AG04450 (cell line): ENCODE measurements around the gene SDHAF2. TPM values are rescaled to one million over a fixed set of nuclear protein-coding genes. Genes with fewer than 3 reads are reported as not detected.
"Not testable (repeated sequence)": the region's sequence is repeated elsewhere in the genome, so short reads cannot be mapped to it uniquely, and the experiment has no call there.

ENCODE experiments used
- CTCF ChIA-PET: fragments of 300-600, 350-600 bp; formaldehyde crosslinking; extraction: SDS; loops from one replicate; lab custom pipeline; 2022; ENCODE audit warnings: antibody characterized with exemption, inconsistent platforms; lab: Charles Lee
- POLR2A ChIA-PET: fragments of 350-600 bp; formaldehyde crosslinking; extraction: SDS; loops from one replicate; lab custom pipeline; 2021; ENCODE audit warnings: antibody characterized with exemption, inconsistent platforms; lab: Yijun Ruan, JAX
- DNase-seq: peaks from one replicate; pipeline ENCODE4 v3.0.0-alpha.2; 2011; ENCODE audit warnings: low read depth, low spot score
- H3K27ac ChIP-seq: one replicate; pipeline ENCODE4 v1.5.1; 2012; ENCODE audit warnings: low read depth, low read length, control low read depth
- H3K27me3 ChIP-seq: one replicate; pipeline ENCODE4 v1.6.0; 2012; ENCODE audit warnings: low read length; ENCODE audit not compliant: control insufficient read depth, insufficient read depth
- H3K4me3 ChIP-seq: 2 replicates; pipeline ENCODE4 v1.5.1; 2011; ENCODE audit warnings: mild to moderate bottlenecking, low read depth, low read length, control low read depth
- H3K9me3 ChIP-seq: 2 replicates; pipeline ENCODE4 v1.5.1; 2012; ENCODE audit warnings: low read length; ENCODE audit not compliant: control insufficient read depth, insufficient read depth
- polyA plus RNA-seq: library from polyadenylated mRNA; depleted of rRNA; stranded (reverse); fragments of >200 nt; gene quantifications from 2 replicates; pipeline ENCODE4 v1.2.3, GENCODE V29; 2011
- TF ChIP-seq, protein P1 (sequence below): IDR thresholded peaks from 2 replicates; pipeline ENCODE4 v1.5.1; 2011; ENCODE audit warnings: low read depth, low read length, control low read depth, inconsistent platforms

The SDHAF2 gene
- polyA plus RNA-seq, 1 experiment: 71.6 TPM

DNA sequence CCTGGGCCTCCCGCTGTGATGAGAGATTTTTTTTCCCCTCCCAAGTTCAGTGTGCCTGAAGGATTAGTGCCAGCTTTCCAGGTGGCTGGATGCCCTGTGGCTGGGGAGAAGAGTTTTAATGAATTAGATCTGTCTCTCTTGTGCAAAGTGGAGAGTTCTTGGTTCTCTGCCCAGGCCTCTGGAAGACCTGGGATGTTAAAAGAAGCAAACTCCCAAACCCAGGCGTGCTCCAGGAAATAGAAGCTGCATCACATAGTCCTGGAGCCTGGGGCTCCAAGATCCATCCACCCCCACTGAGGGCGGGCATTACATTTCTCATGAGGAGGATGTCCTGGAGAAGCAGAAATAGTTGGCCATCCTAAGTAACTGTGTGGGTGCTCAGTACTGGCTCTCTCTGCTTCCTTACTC is 30.6 kb downstream of the SDHAF2 start:
- Histone ChIP-seq H3K4me3 (no peak overlapping the region), H3K27ac (no peak overlapping the region), H3K27me3 (no peaks in the 10 kb centered on the region), H3K9me3 (no peaks in the 10 kb centered on the region)
- DNase-seq: no peak
- ChIA-PET POLR2A (no interaction called here), CTCF (interaction anchor here (8.9 kb wide), 1 partner anchor 14 kb away, joined by 77 read pairs; no protein-coding TSS in a partner anchor)
- TF ChIP-seq, protein P1, sequence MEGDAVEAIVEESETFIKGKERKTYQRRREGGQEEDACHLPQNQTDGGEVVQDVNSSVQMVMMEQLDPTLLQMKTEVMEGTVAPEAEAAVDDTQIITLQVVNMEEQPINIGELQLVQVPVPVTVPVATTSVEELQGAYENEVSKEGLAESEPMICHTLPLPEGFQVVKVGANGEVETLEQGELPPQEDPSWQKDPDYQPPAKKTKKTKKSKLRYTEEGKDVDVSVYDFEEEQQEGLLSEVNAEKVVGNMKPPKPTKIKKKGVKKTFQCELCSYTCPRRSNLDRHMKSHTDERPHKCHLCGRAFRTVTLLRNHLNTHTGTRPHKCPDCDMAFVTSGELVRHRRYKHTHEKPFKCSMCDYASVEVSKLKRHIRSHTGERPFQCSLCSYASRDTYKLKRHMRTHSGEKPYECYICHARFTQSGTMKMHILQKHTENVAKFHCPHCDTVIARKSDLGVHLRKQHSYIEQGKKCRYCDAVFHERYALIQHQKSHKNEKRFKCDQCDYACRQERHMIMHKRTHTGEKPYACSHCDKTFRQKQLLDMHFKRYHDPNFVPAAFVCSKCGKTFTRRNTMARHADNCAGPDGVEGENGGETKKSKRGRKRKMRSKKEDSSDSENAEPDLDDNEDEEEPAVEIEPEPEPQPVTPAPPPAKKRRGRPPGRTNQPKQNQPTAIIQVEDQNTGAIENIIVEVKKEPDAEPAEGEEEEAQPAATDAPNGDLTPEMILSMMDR: no peak

DNA sequence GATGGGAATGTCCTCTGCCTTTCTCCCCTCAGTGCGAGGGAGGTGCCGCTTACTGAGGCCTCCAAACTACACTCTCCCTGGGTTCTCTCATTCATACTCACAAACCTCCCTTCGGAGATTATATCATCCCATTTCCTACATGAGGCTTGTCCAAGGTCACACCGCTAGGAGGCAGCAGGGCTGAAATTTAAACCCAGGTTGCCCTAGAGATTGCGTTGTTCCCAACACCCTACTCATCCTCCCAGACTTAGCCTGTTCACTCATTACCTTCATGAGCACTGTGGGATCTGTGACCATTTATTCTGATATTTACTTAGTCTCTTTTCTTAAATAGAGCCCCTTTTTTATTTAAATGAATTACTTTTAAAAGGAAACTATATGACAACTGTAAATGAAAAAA is 31.1 kb downstream of the SDHAF2 start:
- H3K9me3 ChIP-seq: no peaks in the 10 kb centered on the region
- TF ChIP-seq, protein P1: no peak
- ChIA-PET CTCF (interaction anchor here (0.6 to 8.9 kb wide), 4 partner anchors 14 to 178 kb away, joined by 3 to 77 read pairs (median 4); no protein-coding TSS in a partner anchor), POLR2A (no interaction called here)
- DNase-seq: no peak
- H3K27ac ChIP-seq: no peak overlapping the region
- no peaks in the 10 kb centered on the region for H3K27me3 ChIP-seq
- no peak overlapping the region for H3K4me3 ChIP-seq

DNA sequence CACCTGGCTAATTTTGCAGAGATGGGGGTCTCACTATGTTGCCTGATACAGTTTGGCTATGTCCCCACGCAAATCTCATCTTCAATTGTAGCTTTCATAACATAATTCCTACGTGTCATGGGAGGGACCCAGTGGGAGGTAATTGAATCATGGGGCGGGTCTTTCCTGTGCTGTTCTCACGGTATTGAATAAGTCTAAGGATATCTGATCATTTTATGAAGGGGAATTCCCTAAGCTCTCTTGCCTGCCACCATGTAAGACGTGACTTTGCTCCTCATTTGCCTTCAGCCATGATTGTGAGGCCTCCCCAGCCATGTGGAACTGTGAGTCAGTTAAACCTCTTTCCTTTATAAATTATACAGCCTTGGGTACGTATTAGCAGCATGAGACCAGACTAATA is 37.7 kb downstream of the SDHAF2 start:
- H3K27ac ChIP-seq, H3K9me3 ChIP-seq, H3K4me3 ChIP-seq, POLR2A ChIA-PET, DNase-seq, H3K27me3 ChIP-seq: not testable (repeated sequence)
- CTCF ChIA-PET: interaction anchor here (0.6 to 3.4 kb wide), 3 partner anchors 10 to 49 kb away, joined by 3 to 12 read pairs (median 12); no protein-coding TSS in a partner anchor

DNA sequence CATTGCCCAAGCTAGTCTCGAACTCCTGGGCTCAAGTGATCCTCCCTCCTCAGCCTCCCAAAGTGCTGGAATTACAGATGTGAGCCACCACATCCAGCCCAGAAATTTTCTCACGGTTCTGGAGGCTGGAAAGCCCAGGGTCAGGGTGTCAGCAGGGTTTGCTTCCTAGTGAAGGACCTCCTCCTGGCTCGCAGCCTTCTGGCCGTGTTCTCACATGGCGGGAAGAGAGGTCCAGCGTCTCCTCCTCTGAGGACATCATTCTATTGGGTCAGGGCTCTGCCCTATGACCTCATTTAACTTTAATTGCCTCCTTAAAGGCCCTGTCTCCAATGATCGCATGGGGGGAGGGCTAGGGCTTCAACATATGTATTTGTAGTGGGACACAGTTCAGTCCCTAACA is 38.1 kb downstream of the SDHAF2 start:
- POLR2A ChIA-PET: no interaction called here
- TF ChIP-seq, protein P1: no peak
- CTCF ChIA-PET: interaction anchor here (2.1 to 3.4 kb wide), 2 partner anchors 10 to 22 kb away, joined by 12 read pairs; no protein-coding TSS in a partner anchor
- no peak overlapping the region for H3K27ac ChIP-seq
- no peak for DNase-seq
- H3K9me3 ChIP-seq: no peaks in the 10 kb centered on the region
- no peaks in the 10 kb centered on the region for H3K27me3 ChIP-seq
- H3K4me3 ChIP-seq: no peak overlapping the region

DNA sequence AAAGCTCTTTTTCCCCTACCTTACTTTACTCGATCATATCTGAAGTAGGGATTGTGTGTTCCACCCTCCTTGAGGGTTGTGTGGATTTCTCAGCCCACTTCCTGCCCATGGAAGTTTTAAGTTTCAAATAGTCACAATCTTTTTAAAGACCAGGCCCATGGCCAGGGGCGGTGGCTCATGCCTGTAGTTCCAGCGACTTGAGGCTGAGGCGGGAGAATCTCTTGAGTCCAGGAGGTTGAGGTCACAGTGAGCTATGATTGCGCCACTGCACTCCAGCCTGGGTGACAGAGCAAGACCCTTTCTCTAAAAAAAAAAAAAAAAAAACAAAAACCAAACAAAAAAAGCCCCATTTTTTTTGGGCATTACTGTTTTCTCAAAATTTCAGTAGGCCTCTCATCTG is 42.4 kb downstream of the SDHAF2 start:
- POLR2A ChIA-PET: no interaction called here

More for the DNA sequence above, 42.4 kb downstream of the SDHAF2 start:
- H3K27me3 ChIP-seq: no peaks in the 10 kb centered on the region
- TF ChIP-seq, protein P1: no peak
- no peak for DNase-seq
- H3K27ac ChIP-seq: no peak overlapping the region
- CTCF ChIA-PET: interaction anchor here (0.6 to 2.7 kb wide), 8 partner anchors 8 to 195 kb away, joined by 3 to 22 read pairs (median 6); a partner anchor contains a TSS
- H3K9me3 ChIP-seq: no peaks in the 10 kb centered on the region; the same call in 1 of the 2 replicates
- no peak overlapping the region for H3K4me3 ChIP-seq
